Fibroblast of skin of scalp (primary cell): Measurements from ENCODE around the gene OLA1.
A peak's percentile ranks its signal among the peaks of the same experiment; 100 is the strongest.

ENCODE experiments used
- DNase-seq: peaks from one replicate; pipeline ENCODE4 v3.0.0-alpha.2; 2013

OLA1 gene

GRCh38 chr2:174224665-174225288 lies 23.6 kb downstream of the OLA1 start:
- DNase-seq = no peak

GRCh38 chr2:174224125-174224524 lies 24.2 kb downstream of the OLA1 start:
- no peak for DNase-seq

GRCh38 chr2:174223388-174223787 lies 24.9 kb downstream of the OLA1 start:
- DNase-seq = no peak

- no peak for DNase-seq
These were observed 26.2 kb downstream of the OLA1 start for GRCh38 chr2:174222154-174222553.

- DNase-seq = no peak
These were observed 29.0 kb downstream of the OLA1 start for GRCh38 chr2:174219321-174219720.

- no peak for DNase-seq
These were observed 29.6 kb downstream of the OLA1 start for GRCh38 chr2:174218773-174219172.

GRCh38 chr2:174217869-174218268 lies 30.5 kb downstream of the OLA1 start:
- no peak for DNase-seq

- no peak for DNase-seq
These were observed 36.4 kb downstream of the OLA1 start for GRCh38 chr2:174211954-174212353.

- no peak for DNase-seq
These were observed 37.5 kb downstream of the OLA1 start for GRCh38 chr2:174210862-174211261.

GRCh38 chr2:174209325-174209724 lies 39.0 kb downstream of the OLA1 start:
- DNase-seq = no peak

GRCh38 chr2:174208026-174208425 lies 40.3 kb downstream of the OLA1 start:
- no peak for DNase-seq

- no peak for DNase-seq
These were observed 42.8 kb downstream of the OLA1 start for GRCh38 chr2:174205562-174205961.

GRCh38 chr2:174202188-174202587 lies 46.1 kb downstream of the OLA1 start:
- DNase-seq = no peak

- peak; percentile 40 for DNase-seq
These were observed 49.3 kb downstream of the OLA1 start for GRCh38 chr2:174198846-174199564.

GRCh38 chr2:174195253-174195652 lies 53.1 kb downstream of the OLA1 start:
- DNase-seq = peak; percentile 6

- DNase-seq = no peak
These were observed 54.6 kb downstream of the OLA1 start for GRCh38 chr2:174193737-174194136.

- no peak for DNase-seq
These were observed 55.7 kb downstream of the OLA1 start for GRCh38 chr2:174192664-174193063.

GRCh38 chr2:174191342-174192074 lies 56.8 kb downstream of the OLA1 start:
- no peak for DNase-seq

- DNase-seq = no peak
These were observed 63.4 kb downstream of the OLA1 start for GRCh38 chr2:174184915-174185314.

GRCh38 chr2:174184504-174184903 lies 63.8 kb downstream of the OLA1 start:
- no peak for DNase-seq

- DNase-seq = no peak
These were observed 65.3 kb downstream of the OLA1 start for GRCh38 chr2:174183076-174183475.

- DNase-seq = no peak
These were observed 67.0 kb downstream of the OLA1 start for GRCh38 chr2:174181368-174181767.

GRCh38 chr2:174180726-174181236 lies 67.6 kb downstream of the OLA1 start:
- DNase-seq = no peak
